Measurements from ENCODE around the gene CD37. TPM values are rescaled to one million over a fixed set of nuclear protein-coding genes. Genes with fewer than 3 reads are reported as not detected.
A peak's percentile ranks its signal among the peaks of the same experiment; 100 is the strongest.
"Not testable (repeated sequence)": the region's sequence is repeated elsewhere in the genome, so short reads cannot be mapped to it uniquely, and the experiment has no call there.

CD37 gene
- total and polyA plus RNA-seq, 10 of the 15 experiments (the other 5 are each of a cell fraction or from before 2014, with no cell fraction given): 34.1 to 359 (median 108) TPM

DNA sequence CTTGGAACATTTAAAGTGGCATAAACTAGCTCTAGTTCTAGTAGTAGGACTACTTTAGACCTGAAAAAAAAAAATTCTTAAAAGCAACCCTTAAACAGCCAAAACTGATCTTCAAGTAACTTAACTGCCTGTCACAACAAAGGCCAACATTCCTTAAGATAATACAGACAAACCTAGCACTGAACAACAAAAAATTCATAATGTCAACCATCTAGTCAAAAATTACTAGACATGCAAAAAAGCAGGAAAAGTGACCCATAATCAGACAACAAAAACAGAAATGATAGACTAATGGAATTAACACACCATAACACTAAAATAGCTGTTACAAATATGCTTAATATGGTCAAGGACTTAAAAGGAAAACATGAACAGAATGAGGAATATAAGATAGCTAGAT is 16.9 kb upstream of the CD37 start (continued):
- TF ChIP-seq HCFC1 (IDR thresholded peaks at IDR 0.05; ENCODE audit: low read length) (no peak), TCF7 (IDR thresholded peaks at IDR 0.05; ENCODE audit: borderline replicate concordance) (no peak), RAD51 (IDR thresholded peaks at IDR 0.05) (no peak), PAX5 (IDR thresholded peaks at IDR 0.05; ENCODE audit: borderline replicate concordance, low read depth, low read length) (no peak), ZNF687 (IDR thresholded peaks at IDR 0.05) (no peak)

GRCh38 chr19:49324801-49325576 is 10.2 kb upstream of the CD37 start, which contains the start of gene SLC6A16:
SLC6A16 (minus strand) TSS chr19:49325191; CDS start chr19:49311347, 13,844 bp downstream.
- RAD21 ChIA-PET (ENCODE audit: unreplicated experiment): interaction anchor here (0.6 to 1.4 kb wide), 5 partner anchors 10 to 64 kb away, joined by 3 to 10 read pairs (median 4); partner anchors contain the start of gene CD37
- Histone ChIP-seq H3K36me3 (ENCODE audit: control insufficient read depth in 2 of 2, insufficient read depth in 2 of 2, low read length in 1 of 2) (no peaks in the 10 kb centered on the region), H4K20me1 (ENCODE audit: control insufficient read depth, insufficient read depth) (no peaks in the 10 kb centered on the region), H3K27ac (ENCODE audit: control insufficient read depth, insufficient read depth) (peak within 1 kb of the TSS; percentile 87), H3K9me3 (replicated peaks; ENCODE audit: control insufficient read depth, insufficient read depth, low read length) (peaks cover 3% of the 10 kb centered on the region; the same call in 2 of the 3 replicates), H3K4me1 (ENCODE audit: control insufficient read depth, insufficient read depth, low read length) (peaks cover 37% of the 10 kb centered on the region), H2AFZ (ENCODE audit: control insufficient read depth, low read depth, low read length) (no peak within 1 kb of the TSS; the same call in 1 of the 2 replicates), H3K4me2 (ENCODE audit: control insufficient read depth, insufficient read depth) (peak within 1 kb of the TSS; percentile 72), H3K9ac (ENCODE audit: control insufficient read depth, insufficient read depth, low read length) (no peak within 1 kb of the TSS), H3K4me3 (no peak within 1 kb of the TSS; the same call in 1 of the 2 replicates), H3K79me2 (ENCODE audit: control insufficient read depth, insufficient read depth, low read length) (no peaks in the 10 kb centered on the region), H3K27me3 (replicated peaks in 1 of 2; ENCODE audit: control insufficient read depth in 2 of 2, insufficient read depth in 2 of 2, low read length in 1 of 2) (no peaks in the 10 kb centered on the region)
- TF ChIP-seq MYB (IDR thresholded peaks at IDR 0.05; ENCODE audit: borderline replicate concordance, low read depth, low read length) (no peak), NFIC (IDR thresholded peaks at IDR 0.05; ENCODE audit: low read depth, low read length) (no peak), IKZF2 (IDR thresholded peaks at IDR 0.05) (no peak)
- POLR2A ChIA-PET: interaction anchor here (0.5 to 2.7 kb wide), 6 partner anchors 11 to 746 kb away, joined by 3 to 24 read pairs (median 5); partner anchors contain the start of genes CD37, GYS1 and RUVBL2
- ATAC-seq (no peak), DNase-seq (ENCODE audit: low read depth, low spot score) (no peak), FAIRE-seq (no peak)
- SMC1A ChIA-PET (ENCODE audit: uncharacterized antibody, unreplicated experiment): interaction anchor here (0.6 to 1.8 kb wide), 5 partner anchors 10 to 23 kb away, joined by 3 to 11 read pairs (median 6); partner anchors contain the start of gene CD37
- intact Hi-C loops (cut with micrococcal nuclease; ENCODE audit: unreplicated experiment) (no loop called here), in situ Hi-C loops (cut with MboI) (no loop called here)
- WGBS (ENCODE audit: insufficient coverage, insufficient replicate concordance, low lambda C conversion rate, missing lambda C conversion rate): 94% methylated on average over 36 of the region's 38 CpGs
- CTCF ChIA-PET: interaction anchor here (0.9 to 1.8 kb wide), 6 partner anchors 13 to 117 kb away, joined by 3 to 12 read pairs (median 4); no protein-coding TSS in a partner anchor
- BruUV-seq (replicated peaks): no TSS peak

- H3K9ac ChIP-seq (ENCODE audit: control insufficient read depth, insufficient read depth, low read length); FAIRE-seq; H2AFZ ChIP-seq (ENCODE audit: control insufficient read depth, low read depth, low read length); H3K9me3 ChIP-seq (replicated peaks; ENCODE audit: control insufficient read depth, insufficient read depth, low read length); in situ Hi-C loops (cut with MboI); H4K20me1 ChIP-seq (ENCODE audit: control insufficient read depth, insufficient read depth); DNase-seq (ENCODE audit: low read depth, low spot score); H3K4me3 ChIP-seq; H3K27me3 ChIP-seq (replicated peaks in 1 of 2; ENCODE audit: control insufficient read depth in 2 of 2, insufficient read depth in 2 of 2, low read length in 1 of 2); H3K79me2 ChIP-seq (ENCODE audit: control insufficient read depth, insufficient read depth, low read length); H3K36me3 ChIP-seq (ENCODE audit: control insufficient read depth in 2 of 2, insufficient read depth in 2 of 2, low read length in 1 of 2); intact Hi-C loops (cut with micrococcal nuclease; ENCODE audit: unreplicated experiment); BruUV-seq (replicated peaks); ATAC-seq: not testable (repeated sequence)
- RAD21 ChIA-PET (ENCODE audit: unreplicated experiment): interaction anchor here (0.6 to 1.8 kb wide), 12 partner anchors 9 to 99 kb away, joined by 3 to 15 read pairs (median 4); partner anchors contain the start of gene CD37
- POLR2A ChIA-PET: interaction anchor here (0.5 to 2.7 kb wide), 8 partner anchors 10 to 332 kb away, joined by 3 to 24 read pairs (median 4); partner anchors contain the start of genes ALDH16A1, CD37, GYS1 and KASH5
- Histone ChIP-seq H3K27ac (ENCODE audit: control insufficient read depth, insufficient read depth) (peak overlapping the region; percentile 87), H3K4me2 (ENCODE audit: control insufficient read depth, insufficient read depth) (peak overlapping the region; percentile 72), H3K4me1 (ENCODE audit: control insufficient read depth, insufficient read depth, low read length) (peaks cover 45% of the 10 kb centered on the region)
- SMC1A ChIA-PET (ENCODE audit: uncharacterized antibody, unreplicated experiment): interaction anchor here (0.6 to 1.8 kb wide), 7 partner anchors 8 to 48 kb away, joined by 3 to 11 read pairs (median 5); partner anchors contain the start of gene CD37
- CTCF ChIA-PET: interaction anchor here (0.6 to 1.8 kb wide), 15 partner anchors 11 to 316 kb away, joined by 3 to 12 read pairs (median 4); no protein-coding TSS in a partner anchor
- 41% methylated on average over 13 of the region's 13 CpGs for WGBS (ENCODE audit: insufficient coverage, insufficient replicate concordance, low lambda C conversion rate, missing lambda C conversion rate)
These were observed 9.4 kb upstream of the CD37 start for GRCh38 chr19:49325756-49326155.

Data from GM12878 (cell line).